Left hindlimb (tissue), 1 donor: ENCODE data around the gene DENND1A.
"Not testable (repeated sequence)": the region's sequence is repeated elsewhere in the genome, so short reads cannot be mapped to it uniquely, and the experiment has no call there.

ENCODE experiments used
- DNase-seq: peaks from one replicate; pipeline ENCODE4 v3.0.0-alpha.2; 2018

DENND1A gene

DNA sequence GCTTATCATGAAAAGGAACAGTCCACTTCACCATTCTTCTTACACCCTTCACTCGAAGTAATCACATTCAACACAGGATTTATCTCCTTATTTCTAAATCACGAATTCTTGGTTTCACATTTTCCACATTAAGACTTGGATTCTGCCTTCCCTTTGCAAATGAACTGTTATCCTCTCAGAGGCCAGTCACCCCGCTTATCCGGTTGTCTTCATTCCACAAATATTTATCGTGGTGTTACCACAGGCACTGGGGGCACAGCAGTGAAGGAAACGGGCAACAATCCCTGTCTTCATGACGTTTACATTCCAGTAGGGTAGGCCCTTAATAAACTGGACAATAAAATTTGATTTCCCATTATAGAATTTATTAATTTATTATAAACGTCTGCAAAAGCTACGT, 284.2 kb downstream of the DENND1A start:
- no peak for DNase-seq

DNA sequence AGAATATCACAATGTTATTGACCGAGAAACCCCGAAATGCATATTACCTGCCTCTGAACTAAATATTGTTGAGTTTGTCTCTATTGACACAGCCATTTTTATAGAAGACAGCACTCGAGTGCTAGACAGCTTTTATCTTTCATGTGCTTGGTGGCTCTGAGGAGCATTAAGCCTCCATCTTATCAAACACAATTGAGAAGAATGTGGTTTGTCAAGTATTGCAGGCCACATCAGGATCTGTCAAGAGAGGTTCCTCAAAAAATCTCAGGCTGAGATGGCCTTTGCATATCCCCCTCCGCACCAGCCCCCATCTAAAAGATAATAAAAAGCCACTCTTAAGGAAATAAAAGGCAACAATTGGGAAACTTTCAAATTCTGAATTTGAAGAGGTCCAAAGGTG, 284.8 kb downstream of the DENND1A start:
- no peak for DNase-seq

DNA sequence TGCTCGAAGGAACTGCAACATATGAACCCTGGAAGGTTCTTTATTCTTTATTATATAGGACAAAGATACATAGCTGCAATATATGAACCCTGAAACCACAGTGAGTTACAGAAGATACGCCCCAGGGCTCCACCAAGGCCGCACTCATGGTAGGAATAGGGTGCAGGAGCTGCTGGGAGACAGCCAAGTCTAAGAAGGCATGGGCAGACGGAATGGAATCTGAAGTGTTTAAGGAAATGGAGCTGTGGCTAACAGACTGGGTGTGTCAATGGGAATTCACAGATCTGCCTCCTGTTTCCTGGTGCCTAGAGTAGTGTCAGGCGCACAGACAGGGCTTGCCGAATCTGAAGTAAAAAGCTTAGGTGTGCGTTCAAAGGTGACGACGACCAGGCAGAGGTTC, 286.4 kb downstream of the DENND1A start:
- DNase-seq: no peak

DNA sequence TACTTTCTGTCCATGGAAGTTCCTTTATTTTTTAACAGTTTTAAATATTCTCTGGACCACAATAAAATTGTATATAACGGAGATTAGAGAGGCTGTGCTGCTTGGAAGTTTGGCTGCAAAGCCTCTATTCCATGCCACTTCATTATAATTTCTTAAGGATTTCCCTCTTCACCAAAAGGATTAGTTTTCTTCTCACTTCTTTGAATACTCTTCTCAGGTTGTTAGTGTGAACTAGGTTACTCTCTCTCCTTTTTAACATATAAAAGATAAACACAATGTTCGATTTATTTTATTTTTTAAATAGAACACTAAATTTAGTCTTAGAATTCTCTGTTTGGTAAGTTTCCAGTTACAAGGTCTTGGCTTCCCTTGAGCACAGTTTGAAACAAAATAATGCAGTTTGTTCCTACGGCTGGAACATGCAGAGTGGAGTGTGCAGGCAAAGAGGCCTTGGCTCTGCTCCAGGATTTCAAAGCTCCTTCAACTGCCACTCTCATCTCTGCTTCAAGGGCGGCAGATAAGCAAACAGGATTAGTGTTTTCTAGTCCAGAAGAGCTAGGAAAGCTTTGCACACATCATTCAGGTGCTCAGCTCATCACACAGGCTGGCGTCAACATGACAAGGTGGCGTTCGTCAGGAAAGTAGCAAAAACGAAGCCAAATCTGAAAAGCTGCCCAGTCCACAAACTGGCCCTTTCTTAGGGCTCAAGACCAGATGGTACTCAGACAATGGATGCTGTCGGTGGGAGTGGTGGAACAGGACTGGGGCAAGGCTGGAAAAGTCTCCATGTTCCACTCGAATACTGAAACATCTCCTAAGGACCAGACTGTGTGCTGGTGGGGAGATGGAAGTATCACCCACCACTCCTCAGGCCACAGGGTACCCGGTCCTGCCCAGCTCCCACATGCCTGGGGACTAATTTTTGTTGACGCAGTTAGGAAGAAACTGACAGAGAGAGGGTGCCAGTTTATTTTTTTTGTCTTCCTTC, 287.3 kb downstream of the DENND1A start:
- DNase-seq: no peak

DNA sequence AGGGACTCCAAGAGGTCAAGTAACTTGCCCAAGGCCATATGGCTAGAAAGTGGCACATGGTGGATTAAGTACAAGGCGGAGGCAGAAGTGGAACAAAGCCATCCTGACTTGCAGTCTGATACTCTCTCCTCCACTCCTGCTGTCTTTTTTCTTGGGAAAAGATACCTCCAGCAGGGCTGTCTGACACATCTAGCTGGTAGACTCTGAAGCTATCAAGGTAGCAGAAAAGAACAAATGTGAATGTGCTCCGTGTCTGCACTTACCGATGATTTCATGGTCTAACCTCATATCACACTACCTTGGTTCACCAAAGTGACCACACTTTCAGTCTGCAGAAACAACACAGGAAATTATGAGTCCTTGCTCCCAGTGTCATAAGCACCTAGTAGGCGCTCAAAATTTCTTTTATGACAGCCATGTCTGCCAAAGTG, 289.1 kb downstream of the DENND1A start:
- no peak for DNase-seq

DNA sequence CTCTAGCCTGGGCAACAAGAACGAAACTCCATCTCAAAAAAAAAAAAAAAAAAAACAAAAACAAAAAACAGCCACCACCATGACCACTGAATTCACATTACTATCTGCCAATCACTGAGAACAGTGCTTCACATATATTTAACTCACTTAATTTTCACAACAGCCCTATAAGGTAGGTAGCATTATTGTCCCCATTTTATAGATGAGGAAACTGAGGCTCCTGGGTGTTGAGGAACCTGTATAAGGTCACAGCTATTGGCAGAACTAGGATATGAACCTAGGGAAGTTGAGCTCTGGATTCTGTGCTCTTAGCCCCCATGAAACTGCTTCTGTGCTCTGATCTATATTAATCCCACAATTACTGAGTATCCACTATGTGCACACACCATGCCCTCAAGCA, 290.2 kb downstream of the DENND1A start:
- no peak for DNase-seq

DNA sequence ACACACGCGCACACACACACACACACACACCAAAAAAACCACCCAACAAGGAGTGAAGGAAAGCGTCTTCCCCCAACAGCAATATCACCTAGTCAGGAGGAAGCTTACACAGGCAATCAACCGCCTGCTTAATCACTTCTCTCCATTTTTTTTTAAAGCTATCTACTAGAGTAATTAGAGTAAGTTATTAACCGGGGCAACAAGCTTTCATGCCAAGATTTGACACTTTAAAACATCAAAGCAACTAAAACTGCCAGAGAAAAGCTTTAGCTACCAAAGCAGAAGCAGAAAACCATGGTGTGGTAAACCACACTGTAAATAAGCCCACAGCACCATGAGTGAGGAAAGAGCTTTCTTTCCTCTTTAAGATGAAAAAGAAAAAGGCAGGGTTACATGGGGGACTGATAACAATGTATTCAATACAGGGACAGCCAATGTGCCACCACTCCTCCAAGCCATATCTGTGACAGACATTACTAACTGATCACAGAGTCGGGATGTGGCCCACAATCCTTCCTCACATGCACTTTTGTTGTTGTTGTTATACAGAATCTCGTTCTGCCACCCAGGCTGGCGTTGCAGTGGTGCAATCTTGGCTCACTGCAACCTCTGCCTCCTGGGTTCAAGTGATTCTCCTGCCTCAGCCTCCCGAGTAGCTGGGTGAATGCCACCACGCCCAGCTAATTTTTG, 291.8 kb downstream of the DENND1A start:
- DNase-seq: no peak

DNA sequence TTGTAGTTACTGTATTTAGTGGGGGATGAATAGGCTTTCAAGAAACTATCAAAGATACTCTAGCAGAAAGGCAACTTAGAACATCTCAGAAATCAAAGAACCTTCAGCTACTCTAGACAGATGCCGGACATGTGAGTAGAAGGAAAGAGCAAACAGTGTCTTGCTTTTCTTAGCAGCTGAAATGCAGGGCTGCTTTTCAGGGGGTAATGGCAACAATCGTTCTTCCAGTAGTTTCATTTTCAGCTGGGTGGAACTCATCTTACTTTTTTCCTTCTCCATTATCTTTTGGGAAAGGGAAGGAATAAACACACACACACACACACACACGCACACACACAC, 292.4 kb downstream of the DENND1A start:
- no peak for DNase-seq

DNA sequence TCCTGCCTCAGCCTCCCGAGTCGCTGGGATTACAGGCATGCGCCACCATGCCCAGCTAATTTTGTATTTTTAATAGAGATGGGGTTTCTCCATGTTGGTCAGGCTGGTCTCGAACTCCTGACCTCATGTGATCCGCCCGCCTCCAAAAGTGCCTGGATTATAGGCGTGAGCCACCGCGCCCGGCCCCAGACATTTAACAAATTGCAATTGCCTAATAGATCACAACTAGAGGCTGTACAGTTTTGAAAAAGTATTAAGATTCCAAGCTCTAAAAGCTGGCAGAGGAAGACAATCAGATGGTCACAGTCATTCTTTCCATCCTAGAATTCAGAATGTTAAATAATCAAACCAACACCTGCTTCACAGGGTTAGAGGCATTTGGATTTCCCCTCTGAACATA, 293.1 kb downstream of the DENND1A start:
- not testable (repeated sequence) for DNase-seq

DNA sequence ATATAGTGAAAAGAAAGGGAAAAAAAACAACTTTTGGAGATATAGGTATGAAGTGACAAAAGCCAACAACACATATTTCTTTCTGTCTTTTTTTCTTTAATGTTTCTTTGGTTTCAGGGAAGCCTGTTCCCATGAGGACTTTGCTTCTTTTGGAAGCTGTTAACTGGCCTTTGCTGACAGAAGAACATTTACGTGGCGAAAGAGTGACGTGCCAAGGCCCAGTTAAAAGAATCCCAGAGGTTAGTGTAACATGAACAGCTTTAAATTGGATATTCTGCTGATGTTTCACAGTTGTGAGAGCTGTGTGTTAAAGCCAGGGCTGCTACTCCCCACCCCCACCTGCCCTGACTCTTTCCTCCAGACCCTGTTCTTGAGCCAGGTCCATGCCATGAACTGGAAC, 298.1 kb downstream of the DENND1A start:
- DNase-seq: peak; percentile 38

DNA sequence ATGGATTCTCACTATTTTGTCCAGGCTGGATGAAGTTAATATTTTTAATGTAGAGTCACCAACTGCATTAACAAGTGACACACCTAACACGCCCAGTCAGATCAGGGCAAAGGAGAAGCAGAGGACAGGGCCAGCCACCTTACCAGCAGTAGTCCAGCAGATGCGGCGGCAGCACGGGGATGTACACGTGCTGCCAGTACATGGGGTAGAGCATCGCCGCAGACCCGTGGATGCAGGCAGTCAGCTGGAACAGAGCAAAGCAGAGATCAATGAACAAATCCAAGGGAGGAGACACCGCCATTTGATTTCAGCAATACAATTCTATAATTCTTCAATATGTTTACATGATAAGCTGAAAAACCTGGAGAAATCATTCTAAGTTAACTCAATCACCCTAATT, 299.7 kb downstream of the DENND1A start:
- no peak for DNase-seq

DNA sequence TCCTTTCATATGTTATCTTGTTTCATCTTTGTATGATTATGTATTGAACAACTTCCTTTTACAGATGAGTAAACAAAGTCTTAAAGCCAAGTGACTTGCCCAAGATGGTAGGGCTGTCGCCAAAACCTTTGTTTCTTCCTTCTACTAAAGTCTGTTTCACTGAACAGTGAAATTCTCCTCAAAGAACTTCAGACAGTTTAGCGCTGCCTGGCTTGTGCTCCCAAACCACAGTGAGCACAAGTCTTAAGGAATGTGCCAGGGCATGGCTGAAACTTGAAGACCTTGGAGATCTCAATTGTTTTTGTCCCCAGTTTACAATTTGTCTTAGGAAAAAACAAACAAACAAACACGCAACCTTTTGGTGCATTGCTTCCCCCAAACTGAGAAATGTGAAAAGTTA, 300.4 kb downstream of the DENND1A start:
- DNase-seq: no peak

DNA sequence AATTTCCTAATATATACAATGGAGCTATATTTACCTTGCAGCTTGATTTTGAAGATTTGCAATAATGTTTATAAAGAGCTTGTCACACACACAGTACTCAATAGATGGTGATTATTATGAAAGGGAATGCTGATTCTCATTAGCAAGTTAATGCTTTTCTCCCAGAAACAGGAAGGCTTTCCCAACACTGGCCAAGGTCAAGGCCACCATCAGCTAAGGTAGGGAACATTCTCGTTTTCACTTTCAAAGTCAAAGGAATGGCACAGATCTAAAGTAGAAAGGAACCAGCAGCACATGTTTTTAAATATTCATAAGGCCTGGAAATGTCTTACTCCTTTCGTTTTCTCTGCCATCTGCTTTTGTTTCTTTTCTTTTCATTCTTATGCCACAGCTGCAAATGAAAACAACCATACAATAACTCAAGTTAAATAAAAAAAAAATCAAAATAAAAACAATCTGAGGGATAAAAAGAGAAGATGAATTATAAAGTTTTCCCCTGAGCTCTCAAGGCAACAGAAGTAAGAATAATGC, 307.1 kb downstream of the DENND1A start:
- no peak for DNase-seq

DNA sequence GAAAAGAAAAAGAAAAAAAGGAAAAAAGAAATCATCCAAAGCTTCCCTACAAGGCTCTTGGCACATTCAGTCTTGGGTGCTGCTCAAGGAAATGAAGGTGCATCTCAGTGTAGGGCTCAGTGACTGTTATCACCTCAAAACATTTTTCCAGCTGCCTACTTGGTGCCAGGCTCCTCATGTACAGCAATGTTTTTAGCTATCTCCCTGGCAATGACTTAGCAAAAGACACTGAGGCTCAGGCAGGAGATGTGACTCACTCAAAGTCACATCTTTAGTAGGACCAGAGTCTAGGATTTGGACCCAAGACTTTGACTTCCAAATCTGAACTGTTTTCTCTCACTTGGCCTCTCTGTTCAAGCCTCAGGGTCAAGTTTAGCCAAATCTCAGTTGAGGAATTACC, 309.7 kb downstream of the DENND1A start:
- no peak for DNase-seq

DNA sequence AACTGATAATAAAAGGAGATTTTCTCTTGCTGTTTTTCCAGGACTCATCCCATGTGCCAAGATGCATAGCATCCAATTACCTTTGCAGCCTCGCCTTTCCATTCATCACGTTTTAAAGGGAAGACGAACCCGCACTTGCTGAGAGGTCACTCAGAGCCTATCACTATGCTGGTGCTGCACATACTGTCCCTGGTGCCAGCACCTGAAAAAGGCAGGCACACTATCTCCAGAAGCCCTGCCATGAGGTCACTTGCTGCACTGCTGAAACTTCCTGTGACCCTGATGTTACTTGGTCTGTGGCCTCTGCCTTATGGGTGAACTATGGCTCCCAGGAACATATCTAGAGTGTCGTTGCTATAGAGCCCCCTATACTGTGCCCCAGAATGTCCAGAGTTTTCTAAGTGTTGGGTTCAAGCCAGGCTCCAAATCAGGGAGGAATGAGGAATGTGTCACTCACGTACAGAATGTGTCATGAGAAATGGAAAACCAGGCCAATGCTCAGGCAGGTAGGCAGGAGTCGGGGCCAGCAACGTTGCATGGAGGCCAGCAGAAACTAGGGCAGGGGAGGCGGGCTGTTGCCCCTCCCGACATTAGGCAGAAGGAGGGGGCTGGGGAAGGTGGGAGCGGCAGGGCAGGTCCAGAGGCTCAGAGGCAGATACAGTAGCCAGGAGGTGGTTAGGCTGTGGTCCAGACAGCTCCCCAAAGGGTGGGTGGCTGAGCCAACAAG, 311.8 kb downstream of the DENND1A start:
- no peak for DNase-seq

DNA sequence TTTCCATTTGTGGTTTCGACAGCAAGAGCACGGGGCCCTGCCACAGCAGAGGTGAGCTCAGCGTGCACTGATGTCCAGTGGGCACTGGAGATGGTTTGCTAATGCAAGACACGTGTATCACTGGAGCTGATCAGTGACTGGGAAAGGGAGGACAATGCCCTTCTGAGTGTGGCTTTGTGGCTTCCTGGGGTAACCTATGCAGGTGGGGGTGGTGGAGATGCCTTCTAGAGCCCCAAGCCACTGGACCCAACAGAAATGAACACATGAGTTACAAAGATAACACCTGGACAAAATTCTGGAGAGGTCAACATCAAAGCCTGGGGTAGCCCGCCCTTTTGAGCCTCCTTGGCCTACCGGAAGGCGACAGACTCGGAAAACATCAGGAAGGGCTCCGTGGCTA, 312.6 kb downstream of the DENND1A start:
- no peak for DNase-seq

DNA sequence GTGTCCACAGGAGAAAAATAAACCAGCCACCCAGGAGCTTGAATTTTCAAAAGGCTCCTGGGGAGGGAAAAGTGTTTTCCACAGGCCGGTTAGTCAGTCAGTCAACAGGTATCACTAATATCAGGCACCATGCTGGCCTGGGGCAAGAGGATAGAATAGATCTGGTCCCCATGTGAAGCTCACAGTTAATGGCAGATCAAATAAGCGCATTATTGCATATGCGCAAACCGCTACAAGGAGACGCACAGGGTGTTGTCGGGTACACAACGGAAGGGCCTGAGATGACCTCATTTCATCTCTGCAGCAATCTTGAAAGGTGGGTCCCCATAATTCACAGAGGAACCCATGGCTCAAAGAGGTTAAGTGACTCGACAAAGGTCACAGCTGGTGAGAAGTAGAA, 313.2 kb downstream of the DENND1A start:
- DNase-seq: no peak

DNA sequence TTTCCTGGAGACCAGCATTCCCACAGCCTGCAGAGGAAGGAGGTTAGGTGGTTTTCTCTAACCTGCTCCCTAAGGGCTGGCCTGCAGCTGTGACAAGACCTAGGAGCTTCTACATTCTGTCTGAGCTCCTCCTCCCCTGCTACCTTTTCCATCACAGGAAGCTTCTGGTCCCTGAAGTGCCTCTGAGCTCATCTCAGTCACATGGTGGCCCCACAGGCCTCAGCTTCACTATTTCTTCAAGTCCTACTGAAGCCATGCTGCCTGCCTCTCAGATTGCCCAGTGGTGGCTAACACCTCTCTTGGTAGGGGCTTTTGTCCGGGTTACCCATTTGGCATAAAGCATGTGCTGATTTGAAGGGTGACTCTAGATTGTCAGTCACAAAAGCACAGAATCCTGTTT, 314.5 kb downstream of the DENND1A start:
- no peak for DNase-seq

DNA sequence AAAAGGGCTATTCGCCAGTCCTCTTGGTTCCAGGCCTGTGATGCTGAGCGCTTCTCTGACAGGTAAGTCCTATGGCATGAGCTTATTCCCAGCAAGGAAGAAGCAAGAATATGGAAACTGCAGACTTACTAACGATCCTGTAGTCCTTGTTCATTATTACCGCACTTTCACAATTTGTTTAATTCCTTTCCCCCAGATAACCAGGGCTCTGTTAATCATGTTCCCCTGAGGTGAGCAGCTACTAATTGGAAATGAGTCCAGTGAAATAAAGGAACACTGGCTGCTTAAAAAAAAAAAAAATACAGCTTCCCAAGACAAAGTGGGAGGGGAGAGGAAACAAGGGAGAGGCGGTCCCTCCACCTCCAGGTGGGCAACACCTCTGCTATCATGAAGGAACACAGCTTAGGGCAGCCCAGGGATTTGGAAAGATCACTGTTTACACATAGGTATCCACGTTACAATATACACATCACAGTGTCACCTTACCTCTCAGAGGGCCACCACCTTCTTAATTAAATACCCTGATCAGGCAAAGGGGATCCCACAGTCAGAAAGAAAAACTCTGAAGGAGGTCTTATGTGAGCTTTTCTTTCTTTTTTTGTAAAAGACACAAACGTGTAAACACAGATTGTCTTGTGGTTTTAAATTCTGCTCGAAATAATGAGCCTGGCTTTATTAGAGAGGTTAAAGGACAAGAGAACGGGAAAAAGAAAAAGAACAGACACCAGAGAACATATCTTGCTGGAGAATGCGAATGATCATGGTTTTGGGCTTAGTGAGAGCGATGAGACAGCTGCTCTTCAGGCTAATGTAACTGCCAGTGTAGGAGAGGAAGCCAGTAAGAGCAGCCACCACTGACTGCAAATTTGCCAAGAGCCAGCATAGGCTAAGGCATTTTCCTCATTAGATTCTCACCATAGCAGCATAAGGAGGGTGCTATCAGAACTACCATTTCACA, 315.3 kb downstream of the DENND1A start:
- DNase-seq: no peak

DNA sequence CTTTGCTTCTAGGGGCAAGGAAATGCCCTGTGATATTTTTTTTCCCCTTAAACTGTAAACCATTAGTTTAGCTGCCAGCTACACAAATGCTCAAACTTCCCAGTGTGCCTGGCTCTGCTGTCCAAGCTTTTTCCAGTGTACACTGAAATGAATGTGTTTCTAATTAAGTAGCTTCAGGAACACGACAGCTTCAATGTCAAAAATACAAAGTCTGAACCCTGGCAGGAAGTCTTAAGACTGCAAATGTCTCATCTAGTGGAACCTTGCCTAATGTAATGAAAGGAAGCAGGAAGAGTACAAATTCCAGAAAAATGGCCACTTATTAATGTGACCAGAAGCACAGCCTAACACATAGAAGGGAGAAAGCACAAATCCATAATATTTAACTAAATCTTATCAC, 318.7 kb downstream of the DENND1A start:
- no peak for DNase-seq

DNA sequence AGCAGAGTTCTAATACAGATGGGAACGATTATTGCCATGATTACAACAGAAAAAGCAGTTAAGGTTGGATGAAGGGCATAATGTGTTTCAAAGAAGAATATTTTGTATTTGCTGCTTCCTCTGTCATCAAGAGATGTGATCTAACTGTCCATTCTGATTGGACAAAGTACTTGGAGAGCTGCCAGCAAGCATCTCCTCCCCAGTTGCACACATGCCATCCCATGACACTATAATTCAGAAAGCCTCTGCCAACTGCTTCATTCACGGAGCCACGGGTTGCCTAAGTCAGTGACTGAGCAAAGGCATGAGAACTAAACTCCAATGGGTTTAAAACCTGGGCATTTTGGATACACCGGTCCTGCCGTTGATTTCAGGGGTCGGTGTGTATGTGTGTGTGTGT, 320.1 kb downstream of the DENND1A start:
- no peak for DNase-seq

DNA sequence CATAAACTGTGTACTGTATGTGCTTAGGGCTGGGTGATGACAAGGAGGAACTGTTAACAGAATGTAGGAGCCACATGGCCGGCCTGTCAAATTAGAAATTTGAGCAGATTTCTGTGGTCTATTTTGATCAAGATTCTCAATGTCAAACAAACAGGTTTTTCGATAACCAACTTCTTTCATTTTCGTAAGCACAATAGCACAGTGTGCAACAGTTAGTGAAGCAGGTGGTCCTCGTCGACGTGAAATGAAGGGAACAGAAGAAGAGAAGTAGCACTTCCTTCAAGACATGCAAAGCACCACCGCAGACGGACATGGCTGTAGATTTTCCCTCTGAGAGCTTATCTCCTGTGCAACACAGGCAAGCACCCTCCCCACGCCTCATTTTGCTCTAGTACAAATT, 321.8 kb downstream of the DENND1A start:
- no peak for DNase-seq
